C4-2B (cell line): ENCODE data around the gene TSPAN16.
A peak's percentile ranks its signal among the peaks of the same experiment; 100 is the strongest.

Experiments
- H3K27ac ChIP-seq: fragments of 450-650 bp; 2 replicates; pipeline ENCODE4 v1.5.1; 2017
- CTCF ChIP-seq: fragments of 450-650 bp; conservative IDR thresholded peaks from 2 replicates; pipeline ENCODE4 v1.5.1; 2017; ENCODE audit warnings: mild to moderate bottlenecking
- ZFX ChIP-seq: fragments of 450-650 bp; IDR thresholded peaks from 2 replicates; pipeline ENCODE4 v1.6.1; 2017

TSPAN16 gene

DNA sequence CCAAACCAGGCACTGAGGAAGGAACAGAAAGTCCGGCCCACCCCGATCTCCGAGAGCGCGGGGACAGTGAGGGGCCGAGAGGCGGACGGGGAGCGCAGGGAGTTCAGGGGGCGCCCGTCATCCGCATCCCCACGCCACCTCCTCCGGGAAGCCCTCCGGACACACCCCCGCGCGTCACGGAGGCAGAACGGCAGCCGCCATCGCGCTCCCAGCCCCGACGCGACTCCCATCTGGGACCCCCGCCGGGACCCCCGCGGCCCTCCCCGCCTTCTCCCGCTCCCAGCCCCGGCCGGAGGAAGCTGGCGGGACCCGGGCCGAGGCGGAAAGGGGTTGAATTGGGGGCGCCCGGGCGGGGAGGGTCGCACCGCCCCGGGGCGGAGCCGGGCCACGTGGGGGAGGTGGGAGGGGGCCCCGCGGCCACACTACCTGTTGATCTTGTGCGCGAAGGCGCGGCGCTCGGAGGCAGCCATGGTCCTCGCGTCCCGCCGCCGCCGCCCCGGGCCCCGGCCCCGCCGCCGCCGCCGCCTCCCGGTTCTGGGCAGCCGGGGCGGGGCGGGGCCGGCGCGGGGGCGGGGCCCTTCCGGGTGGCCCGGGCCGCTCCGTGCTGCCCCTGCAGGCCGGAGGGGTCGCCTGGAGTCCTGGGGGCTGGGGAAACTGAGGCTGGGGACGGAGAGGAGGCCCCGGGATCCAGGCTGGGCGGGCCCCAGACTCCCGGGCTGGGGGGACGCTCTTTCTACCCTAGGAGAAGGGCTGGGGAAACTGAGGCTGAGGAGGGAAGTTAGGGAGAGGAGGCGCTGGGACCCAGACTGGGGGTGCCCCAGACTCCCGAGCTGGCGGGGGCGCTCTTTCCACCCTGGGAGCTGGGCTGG lies 33.8 kb upstream of the TSPAN16 start, which contains the start of gene DOCK6:
Gene DOCK6, minus strand, starts transcription at position 554 of the 869 bp plus-strand sequence. Its CDS starts 84 bp downstream, at position 470.
- TF ChIP-seq ZFX: no peak
- TF ChIP-seq CTCF: peak; percentile 78
- peak within 1 kb of the TSS; percentile 60 for H3K27ac ChIP-seq

GRCh38 chr19:11263726-11264125 lies 32.2 kb upstream of the TSPAN16 start:
- no peak overlapping the region for H3K27ac ChIP-seq
- TF ChIP-seq CTCF: no peak
- no peak for TF ChIP-seq ZFX

DNA sequence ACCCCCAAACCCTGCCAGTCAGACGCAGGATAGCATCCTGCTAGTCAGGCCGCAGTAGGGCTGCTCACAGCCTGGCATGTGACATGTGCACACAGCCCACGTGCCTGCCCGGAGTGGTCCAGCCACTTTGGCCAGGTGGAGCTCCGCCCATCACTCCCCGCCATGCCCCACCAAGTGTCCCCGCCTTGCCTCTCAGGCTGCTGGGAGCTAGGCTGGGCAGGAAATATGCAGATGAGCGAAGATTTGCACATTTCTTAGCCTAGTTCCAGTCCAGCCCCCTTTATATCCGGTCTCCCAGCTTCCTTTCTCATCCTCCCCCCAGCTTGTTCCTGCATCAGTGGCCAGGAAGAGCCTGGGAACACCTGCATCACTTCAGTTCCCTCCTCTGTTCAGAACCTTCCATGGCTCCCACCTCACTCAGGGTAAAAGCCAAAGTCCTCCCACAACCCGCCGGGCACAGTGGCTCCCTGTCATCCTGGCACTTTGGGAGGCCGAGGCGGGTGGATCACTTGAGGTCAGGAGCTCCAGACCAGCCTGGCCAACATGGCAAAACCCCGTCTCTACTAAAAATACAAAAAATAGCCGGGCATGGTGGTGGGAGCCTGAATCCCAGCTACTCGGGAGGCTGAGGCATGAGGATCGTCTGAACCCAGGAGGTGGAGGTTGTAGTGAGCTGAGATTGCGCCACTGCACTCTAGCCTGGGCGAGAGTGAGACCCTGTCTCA lies 31.3 kb upstream of the TSPAN16 start:
- no peak overlapping the region for H3K27ac ChIP-seq
- TF ChIP-seq CTCF (no peak), ZFX (no peak)

DNA sequence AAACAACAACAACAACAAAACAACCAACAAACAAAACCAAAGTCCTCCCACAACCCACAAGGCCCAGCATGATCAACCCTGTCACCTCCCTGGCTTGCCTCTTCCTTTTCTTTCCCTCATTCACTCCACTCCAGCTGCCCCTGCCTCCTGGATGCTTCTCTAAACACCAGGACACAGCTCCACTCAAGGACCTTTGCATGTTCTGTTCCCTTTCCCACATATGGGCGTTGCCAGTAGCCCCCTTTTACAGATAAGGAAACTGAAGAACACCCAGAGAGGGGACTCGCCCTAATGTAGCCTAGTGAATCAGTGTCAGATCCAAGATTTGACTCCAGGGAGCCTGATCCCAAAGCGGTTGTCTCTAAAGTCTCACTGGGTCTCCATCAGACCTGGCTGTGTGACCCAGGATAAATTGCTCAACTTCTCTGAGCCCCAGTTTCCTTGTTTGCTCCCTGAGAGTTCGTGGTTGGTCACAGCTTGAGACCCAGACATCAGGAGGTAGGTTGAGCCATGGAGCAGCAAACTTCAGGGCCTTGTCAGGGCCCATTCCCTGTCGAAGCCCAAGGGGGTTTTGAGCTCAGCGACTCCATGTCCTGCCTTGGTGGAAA lies 30.7 kb upstream of the TSPAN16 start:
- no peak overlapping the region for H3K27ac ChIP-seq
- TF ChIP-seq CTCF: no peak

DNA sequence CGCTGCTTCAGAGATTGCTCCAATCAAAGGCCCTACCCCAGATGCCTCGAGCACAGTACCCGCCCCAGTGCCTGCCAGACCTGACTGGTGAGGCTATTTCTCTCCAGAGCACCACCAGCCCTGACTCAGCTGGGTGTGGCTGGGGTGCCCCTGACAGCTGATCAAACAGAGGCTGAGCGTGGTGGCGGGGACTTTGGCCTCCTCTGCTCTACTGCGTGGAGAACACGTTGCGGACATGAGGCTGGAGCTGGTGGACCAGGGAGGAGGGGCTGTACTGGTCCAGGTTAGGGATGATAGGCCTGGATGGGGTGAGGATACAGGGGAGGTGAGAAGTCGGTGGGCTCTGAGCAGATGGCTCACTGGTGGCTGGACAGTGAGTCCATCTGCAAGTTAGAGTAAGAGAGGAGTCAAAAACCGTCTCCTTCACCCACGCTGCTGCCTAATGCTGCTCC lies 30.1 kb upstream of the TSPAN16 start:
- no peak overlapping the region for H3K27ac ChIP-seq
- TF ChIP-seq CTCF (no peak), ZFX (no peak)

GRCh38 chr19:11267316-11268085 lies 28.5 kb upstream of the TSPAN16 start:
- no peak overlapping the region for H3K27ac ChIP-seq
- TF ChIP-seq CTCF (no peak), ZFX (no peak)
